K562 (cell line): ENCODE results near the gene LRRC74B.

Source experiments
- ARNT ChIP-seq, 2 experiments: fragments of 450-650 bp; IDR thresholded peaks; 2 replicates each; pipeline ENCODE4 v1.6.1; 2016; ENCODE audit warnings: mild to moderate bottlenecking in 1 of 2
- CHAMP1 ChIP-seq: fragments of 450-650 bp; IDR thresholded peaks from 2 replicates; pipeline ENCODE4 v1.6.1; 2016; ENCODE audit warnings: mild to moderate bottlenecking
- CTCF ChIP-seq, 3 experiments: IDR thresholded peaks in 2 of 3; conservative IDR thresholded peaks in 1 of 3; 2 replicates each; pipeline ENCODE4 v1.5.1; 2011 to 2012; ENCODE audit warnings: low read length in 3 of 3, mild to moderate bottlenecking in 3 of 3, control low read depth in 2 of 3, improper control_type of control experiment in 1 of 3, inconsistent platforms in 1 of 3, low read depth in 1 of 3, mixed read lengths in 1 of 3, moderate library complexity in 1 of 3; ENCODE audit not compliant: insufficient read depth in 2 of 3
- FOXA1 ChIP-seq: fragments of 450-650 bp; IDR thresholded peaks from 2 replicates; pipeline ENCODE4 v1.6.1; 2016; ENCODE audit warnings: mild to moderate bottlenecking, borderline replicate concordance
- HDAC2 ChIP-seq: fragments of 450-650 bp; IDR thresholded peaks from 2 replicates; pipeline ENCODE4 v1.6.1; 2016; ENCODE audit warnings: mild to moderate bottlenecking
- NRF1 ChIP-seq, 2 experiments: fragments of 450-650 bp; IDR thresholded peaks in 1 of 2; conservative IDR thresholded peaks in 1 of 2; 2 replicates each; pipeline ENCODE4 v1.6.1; 2014; ENCODE audit warnings: mild to moderate bottlenecking in 2 of 2
- POLR2AphosphoS5 ChIP-seq: IDR thresholded peaks from 2 replicates; pipeline ENCODE4 v1.6.1; 2011; ENCODE audit warnings: mild to moderate bottlenecking, low read depth, low read length, moderate library complexity; ENCODE audit not compliant: control insufficient read depth, insufficient read depth
- SIRT6 ChIP-seq: IDR thresholded peaks from one replicate; pipeline ENCODE4 v1.6.1; 2012; ENCODE audit warnings: low read depth, mild to moderate bottlenecking, control low read depth, inconsistent platforms, low read length, moderate library complexity
- YY1 ChIP-seq, 3 experiments: IDR thresholded peaks; 2 replicates each; pipeline ENCODE4 v1.6.1; 2011; ENCODE audit warnings: low read length in 2 of 3, mild to moderate bottlenecking in 2 of 3, moderate library complexity in 2 of 3, borderline replicate concordance in 1 of 3, control low read depth in 1 of 3, low read depth in 1 of 3; ENCODE audit not compliant: insufficient read depth in 3 of 3, insufficient replicate concordance in 2 of 3, control insufficient read depth in 1 of 3, insufficient read length in 1 of 3; ENCODE audit errors: extremely low read depth in 1 of 3
- ZNF133 ChIP-seq: fragments of 250-450 bp; sonication (Bioruptor Pico); IDR thresholded peaks from 2 replicates; pipeline ENCODE4 v1.4.0; 2020; ENCODE audit warnings: mild to moderate bottlenecking

GRCh38 chr22:21106000-21106399 is 60.3 kb downstream of the LRRC74B start:
- TF ChIP-seq CTCF (IDR thresholded peaks at IDR 0.05 in 2 of 3, conservative IDR thresholded peaks at IDR 0.05 in 1 of 3; ENCODE audit: insufficient read depth in 2 of 3, low read depth in 1 of 3, low read length in 3 of 3), result no peak
- no peak for TF ChIP-seq POLR2AphosphoS5
- TF ChIP-seq FOXA1, result no peak
- TF ChIP-seq ZNF133, result no peak
- no peak for TF ChIP-seq HDAC2
- no peak for TF ChIP-seq CHAMP1
- TF ChIP-seq SIRT6, result no peak
- no peak for TF ChIP-seq ARNT (IDR thresholded peaks at IDR 0.05)
- TF ChIP-seq NRF1 (conservative IDR thresholded peaks at IDR 0.05 in 1 of 2, IDR thresholded peaks at IDR 0.05 in 1 of 2), result no peak
- TF ChIP-seq YY1 (IDR thresholded peaks at IDR 0.05; ENCODE audit: borderline replicate concordance in 1 of 3, control insufficient read depth in 1 of 3, extremely low read depth in 1 of 3, insufficient read depth in 3 of 3, insufficient read length in 1 of 3, insufficient replicate concordance in 2 of 3, low read depth in 1 of 3, low read length in 2 of 3), result no peak
